Stimulated activated CD8-positive, alpha-beta memory T cell treated with anti-CD3 and anti-CD28 coated beads, Interleukin-7, amount 100 ng/mL, for 24 hours (primary cell): ENCODE measurements around the gene MRPL36.

Experiments used
- DNase-seq: peaks from one replicate; pipeline ENCODE4 v3.0.0-alpha.2; 2020; ENCODE audit warnings: low read depth

MRPL36 gene

GRCh38 chr5:1749346-1750124 lies 50.1 kb downstream of the MRPL36 start:
- no peak for DNase-seq

- no peak for DNase-seq
These were observed 50.8 kb downstream of the MRPL36 start for GRCh38 chr5:1748845-1749244.
